HG03196 (cell line): ENCODE results near the gene IL1A.

Experiments used
- ATAC-seq: cut with Tn5 transposase; IDR thresholded peaks from one replicate; pipeline ENCODE4 v1.9.1; 2021; ENCODE audit not compliant: unreplicated experiment

The IL1A gene

GRCh38 chr2:112764071-112765044 lies 19.9 kb downstream of the IL1A start, which contains the start of gene CKAP2L:
Gene CKAP2L, minus strand, starts transcription at chr2:112764609. Its CDS starts 11 bp downstream, at chr2:112764598.
- peak; percentile 98 for ATAC-seq

GRCh38 chr2:112762276-112762675 lies 22.0 kb downstream of the IL1A start:
- ATAC-seq = no peak

GRCh38 chr2:112760149-112760548 lies 24.1 kb downstream of the IL1A start:
- ATAC-seq = no peak

GRCh38 chr2:112758711-112759110 lies 25.6 kb downstream of the IL1A start:
- no peak for ATAC-seq

- ATAC-seq = no peak
These were observed 27.0 kb downstream of the IL1A start for GRCh38 chr2:112757265-112757664.

GRCh38 chr2:112756207-112756606 lies 28.1 kb downstream of the IL1A start:
- no peak for ATAC-seq

- ATAC-seq = no peak
These were observed 28.8 kb downstream of the IL1A start for GRCh38 chr2:112755444-112755843.

GRCh38 chr2:112754564-112754963 lies 29.7 kb downstream of the IL1A start:
- ATAC-seq = no peak

GRCh38 chr2:112752667-112753066 lies 31.6 kb downstream of the IL1A start:
- no peak for ATAC-seq

- ATAC-seq = no peak
These were observed 32.7 kb downstream of the IL1A start for GRCh38 chr2:112751451-112752197.

GRCh38 chr2:112750560-112750843 lies 33.8 kb downstream of the IL1A start:
- ATAC-seq = no peak

- ATAC-seq = peak; percentile 75
These were observed 34.3 kb downstream of the IL1A start for GRCh38 chr2:112749755-112750559.

- no peak for ATAC-seq
These were observed 43.8 kb downstream of the IL1A start for GRCh38 chr2:112740527-112740926.

GRCh38 chr2:112737542-112738232 lies 46.6 kb downstream of the IL1A start:
- no peak for ATAC-seq

- ATAC-seq = no peak
These were observed 50.4 kb downstream of the IL1A start for GRCh38 chr2:112733871-112734270.

GRCh38 chr2:112733456-112733855 lies 50.8 kb downstream of the IL1A start:
- ATAC-seq = no peak

- ATAC-seq = no peak
These were observed 52.8 kb downstream of the IL1A start for GRCh38 chr2:112731479-112731878.

- no peak for ATAC-seq
These were observed 53.5 kb downstream of the IL1A start for GRCh38 chr2:112730791-112731190.

GRCh38 chr2:112730216-112730615 lies 54.1 kb downstream of the IL1A start:
- ATAC-seq = no peak

GRCh38 chr2:112728378-112729175 lies 55.7 kb downstream of the IL1A start:
- no peak for ATAC-seq
